Liver (tissue), 9 donors: ENCODE measurements around the gene TMEM127. TPM values are rescaled to one million over a fixed set of nuclear protein-coding genes. Genes with fewer than 3 reads are reported as not detected.

ENCODE experiments used
- DNase-seq: peaks from one replicate; pipeline ENCODE4 v3.0.0-alpha.2; 2017; ENCODE audit warnings: low spot score
- H3K27ac ChIP-seq, 2 donors: one replicate each; pipeline ENCODE4 v1.7.0; 2013; ENCODE audit warnings: inconsistent platforms in 2 of 2, low read length in 2 of 2, control low read depth in 1 of 2, low read depth in 1 of 2, mild to moderate bottlenecking in 1 of 2
- H3K27me3 ChIP-seq, 4 donors: one replicate each; pipeline versions ENCODE4 v1.6.1 to v1.7.0; 2013; ENCODE audit warnings: low read length in 3 of 4, inconsistent platforms in 1 of 4, mild to moderate bottlenecking in 1 of 4, moderate library complexity in 1 of 4; ENCODE audit not compliant: control insufficient read depth in 4 of 4, insufficient read depth in 4 of 4
- H3K36me3 ChIP-seq, 4 donors: one replicate each; pipeline versions ENCODE4 v1.6.1 to v1.7.0; 2013; ENCODE audit warnings: low read length in 3 of 4, mild to moderate bottlenecking in 3 of 4, low read depth in 1 of 4, moderate library complexity in 1 of 4; ENCODE audit not compliant: control insufficient read depth in 4 of 4, insufficient read depth in 3 of 4
- H3K4me1 ChIP-seq, 4 donors: one replicate each; pipeline versions ENCODE4 v1.6.1 to v1.7.0; 2013; ENCODE audit warnings: low read length in 3 of 4, mild to moderate bottlenecking in 3 of 4, moderate library complexity in 1 of 4; ENCODE audit not compliant: control insufficient read depth in 4 of 4, insufficient read depth in 4 of 4
- H3K4me3 ChIP-seq, 3 donors: one replicate each; pipeline versions ENCODE4 v1.6.1 to v1.7.0; 2013; ENCODE audit warnings: low read length in 3 of 3, control low read depth in 1 of 3, low read depth in 1 of 3, mild to moderate bottlenecking in 1 of 3
- H3K9ac ChIP-seq, 2 donors: one replicate each; pipeline ENCODE4 v1.7.0; 2013; ENCODE audit warnings: low read length in 2 of 2, mild to moderate bottlenecking in 2 of 2, moderate library complexity in 2 of 2, control low read depth in 1 of 2, low read depth in 1 of 2
- H3K9me3 ChIP-seq, 4 donors: one replicate each; pipeline versions ENCODE4 v1.6.1 to v1.7.0; 2013; ENCODE audit warnings: low read length in 3 of 4; ENCODE audit not compliant: control insufficient read depth in 4 of 4
- GABPA ChIP-seq, 2 donors: IDR thresholded peaks in 1 of 2; conservative IDR thresholded peaks in 1 of 2; 2 replicates each; pipeline ENCODE4 v1.6.1; 2016; ENCODE audit warnings: antibody characterized with exemption in 2 of 2, mild to moderate bottlenecking in 1 of 2, moderate library complexity in 1 of 2
- HNF4A ChIP-seq, 2 donors: conservative IDR thresholded peaks; 2 replicates each; pipeline ENCODE4 v1.6.1; 2016; ENCODE audit warnings: antibody characterized with exemption in 2 of 2, mild to moderate bottlenecking in 2 of 2
- HNF4G ChIP-seq: IDR thresholded peaks from 2 replicates; pipeline ENCODE4 v1.6.1; 2016; ENCODE audit warnings: antibody characterized with exemption
- JUND ChIP-seq, 2 donors: IDR thresholded peaks; 2 replicates each; pipeline ENCODE4 v1.6.1; 2016; ENCODE audit warnings: antibody characterized with exemption in 2 of 2
- MAX ChIP-seq: IDR thresholded peaks from 2 replicates; pipeline ENCODE4 v1.6.1; 2016; ENCODE audit warnings: antibody characterized with exemption
- NR2F2 ChIP-seq: IDR thresholded peaks from 2 replicates; pipeline ENCODE4 v1.6.1; 2016; ENCODE audit warnings: antibody characterized with exemption
- RAD21 ChIP-seq, 2 donors: IDR thresholded peaks; 2 replicates each; pipeline ENCODE4 v1.6.1; 2016; ENCODE audit warnings: antibody characterized with exemption in 2 of 2, mild to moderate bottlenecking in 2 of 2
- REST ChIP-seq: IDR thresholded peaks from 2 replicates; pipeline ENCODE4 v1.6.1; 2016; ENCODE audit warnings: antibody characterized with exemption, mild to moderate bottlenecking
- TAF1 ChIP-seq: conservative IDR thresholded peaks from 2 replicates; pipeline ENCODE4 v1.6.1; 2016; ENCODE audit warnings: antibody characterized with exemption, mild to moderate bottlenecking
- YY1 ChIP-seq: IDR thresholded peaks from 2 replicates; pipeline ENCODE4 v1.6.1; 2016; ENCODE audit warnings: antibody characterized with exemption, mild to moderate bottlenecking
- ZBTB33 ChIP-seq: IDR thresholded peaks from 2 replicates; pipeline ENCODE4 v1.6.1; 2016; ENCODE audit warnings: antibody characterized with exemption
- WGBS: extraction: QIAGEN DNeasy Blood & Tissue Kit; methylation state at CpG from one replicate; pipeline ENCODE4 v1.1.7; 2013; 5-methylcytosine and 5-hydroxymethylcytosine counted together
- polyA plus RNA-seq, 2 donors: library from polyadenylated mRNA; stranded (reverse) in 1 of 2; unstranded in 1 of 2; fragments of 200-250 nt in 1 of 2; fragments of >200 nt in 1 of 2; fragmentation: Nextera tagmentation in 1 of 2; extraction: Ambion mirVana in 1 of 2; gene quantifications; one replicate each; pipeline versions ENCODE4 v1.2.1 to v1.2.3, GENCODE V29; 2013 to 2015
- total RNA-seq, 2 donors: library from RNA; depleted of rRNA; stranded (reverse); fragments of >200 nt; gene quantifications; one replicate each; pipeline ENCODE4 v1.2.3, GENCODE V29; 2014
- donor health status: healthy.
- donor health status: healthy.
- donor health status: healthy.
- donor health status: healthy.
- donor health status: healthy.

The TMEM127 gene
- total and polyA plus RNA-seq, 4 donors: 11.2 to 27.5 (median 18.4) TPM

GRCh38 chr2:96209729-96210085 lies 56.1 kb downstream of the TMEM127 start:
- no peaks in the 10 kb centered on the region for H3K27me3 ChIP-seq
- TF ChIP-seq JUND (IDR thresholded peaks at IDR 0.05): no peak
- no peak for TF ChIP-seq ZBTB33
- TF ChIP-seq TAF1: no peak
- 89% methylated on average over 9 of the region's 9 CpGs for WGBS
- H3K9ac ChIP-seq: no peak overlapping the region
- H3K4me3 ChIP-seq: peak overlapping the region; percentile 8 to 95 (median 44)
- no peaks in the 10 kb centered on the region for H3K9me3 ChIP-seq
- no peaks in the 10 kb centered on the region for H3K36me3 ChIP-seq
- H3K4me1 ChIP-seq: peaks cover 15 to 37% (median 29%) of the 10 kb centered on the region in 4 donors
- no peak overlapping the region for H3K27ac ChIP-seq
- no peak for DNase-seq

- peak overlapping the region in 1 of 2 donors; percentile 16 for H3K9ac ChIP-seq
- peaks cover 17 to 37% (median 31%) of the 10 kb centered on the region in 4 donors for H3K4me1 ChIP-seq
- 8% methylated on average over 21 of the region's 21 CpGs for WGBS
- TF ChIP-seq YY1: peak; percentile 98
- no peak for TF ChIP-seq JUND (IDR thresholded peaks at IDR 0.05)
- peak; percentile 77 to 78 for TF ChIP-seq HNF4A (conservative IDR thresholded peaks at IDR 0.05)
- no peak for TF ChIP-seq NR2F2
- TF ChIP-seq TAF1: no peak
- peak; percentile 10 for TF ChIP-seq REST
- TF ChIP-seq RAD21 (IDR thresholded peaks at IDR 0.05): peak; percentile 20 to 38
- TF ChIP-seq ZBTB33: peak; percentile 26
- peak; percentile 78 for TF ChIP-seq HNF4G
- TF ChIP-seq MAX: no peak
- TF ChIP-seq GABPA (IDR thresholded peaks at IDR 0.05 in 1 of 2, conservative IDR thresholded peaks at IDR 0.05 in 1 of 2): peak in 1 of 2 donors; percentile 68
- H3K4me3 ChIP-seq: peak overlapping the region; percentile 44 to 95 (median 92)
- DNase-seq: no peak
- no peaks in the 10 kb centered on the region for H3K9me3 ChIP-seq
- H3K27me3 ChIP-seq: no peaks in the 10 kb centered on the region
- peak overlapping the region; percentile 92 to 98 for H3K27ac ChIP-seq
- H3K36me3 ChIP-seq: no peaks in the 10 kb centered on the region
These were observed 56.6 kb downstream of the TMEM127 start for GRCh38 chr2:96209011-96209728.
